Measurements from ENCODE around the gene TGFB2. TPM values are rescaled to one million over a fixed set of nuclear protein-coding genes. Genes with fewer than 3 reads are reported as not detected.

The TGFB2 gene
- total RNA-seq, 1 experiment from 2014 or later, result not detected

DNA sequence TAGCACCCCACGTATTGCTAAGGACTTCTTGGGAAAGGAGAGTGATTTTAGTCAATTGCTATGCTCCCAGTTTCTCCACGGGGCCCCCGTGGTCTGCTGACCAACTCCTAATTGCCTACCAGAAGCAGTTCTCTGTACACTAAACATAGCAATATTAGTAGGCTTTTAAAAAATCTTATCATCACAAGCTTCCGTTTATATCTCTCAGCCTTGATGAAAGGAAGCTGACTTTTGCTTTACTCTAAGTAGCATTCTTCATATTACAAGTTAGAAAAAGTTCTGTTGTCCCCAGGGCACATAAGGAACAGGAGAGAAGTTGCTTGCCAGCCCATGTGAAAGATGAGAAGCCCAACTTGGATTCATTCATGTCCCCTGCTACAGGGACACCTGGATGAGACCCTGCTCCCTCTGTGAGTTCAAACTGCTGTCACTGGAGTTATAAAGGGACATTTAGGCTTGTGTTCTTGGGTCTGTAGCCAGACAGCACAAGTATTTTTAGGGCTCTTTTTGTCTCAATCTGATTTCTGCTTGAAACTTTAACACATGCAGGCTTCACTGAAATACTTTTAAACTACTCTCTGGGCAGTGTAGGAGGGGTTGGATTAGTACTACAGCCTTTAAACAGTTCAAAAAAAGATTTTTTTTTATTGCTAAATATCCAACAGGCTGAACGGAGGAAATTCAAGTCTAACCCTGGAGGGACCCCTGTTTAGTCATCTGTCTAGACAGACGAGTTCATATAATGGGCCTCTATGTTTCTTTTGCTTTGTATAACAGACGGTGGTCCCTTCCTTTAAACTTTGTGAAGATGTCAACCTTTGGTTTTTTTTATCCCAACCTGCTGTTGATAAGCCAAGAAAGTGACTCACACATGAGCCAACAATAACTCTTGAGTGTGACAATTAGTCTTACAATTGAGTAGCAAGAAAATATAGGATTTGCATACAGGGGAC is 29.5 kb downstream of the TGFB2 start:
- Histone ChIP-seq H3K27me3 (ENCODE audit: insufficient read depth, low read length) (no peaks in the 10 kb centered on the region), H4K20me1 (ENCODE audit: control insufficient read depth, insufficient read depth, insufficient read length) (no peaks in the 10 kb centered on the region), H3K9ac (ENCODE audit: extremely low read depth, insufficient read length, low read length) (no peak overlapping the region), H3K27ac (ENCODE audit: insufficient read length, low read depth, low read length) (no peak overlapping the region), H3K18ac (ENCODE audit: insufficient read length, low read depth, low read length) (no peak overlapping the region), H2AFZ (ENCODE audit: low read length) (no peak overlapping the region), H2BK5ac (ENCODE audit: insufficient read length, low read length) (no peak overlapping the region), H3K23me2 (ENCODE audit: insufficient read length, low read depth, low read length, poor library complexity, severe bottlenecking) (no peaks in the 10 kb centered on the region), H3T11ph (ENCODE audit: low read length) (no peak overlapping the region), H2BK120ac (ENCODE audit: low read depth, low read length, poor library complexity, severe bottlenecking) (no peak overlapping the region), H2BK15ac (ENCODE audit: low read depth, low read length) (no peak overlapping the region), H3K79me2 (ENCODE audit: insufficient read depth, low read length) (no peaks in the 10 kb centered on the region), H2AK5ac (ENCODE audit: insufficient read length, low read length) (no peak overlapping the region), H3K4me1 (ENCODE audit: insufficient read depth, low read length) (no peaks in the 10 kb centered on the region), H3K4ac (ENCODE audit: low read depth, low read length) (no peak overlapping the region), H4K91ac (ENCODE audit: insufficient read length, low read depth, low read length) (no peak overlapping the region), H3K56ac (ENCODE audit: insufficient read length, low read depth, low read length) (no peak overlapping the region), H2BK20ac (ENCODE audit: low read depth, low read length, poor library complexity, severe bottlenecking) (no peak overlapping the region), H3K79me1 (ENCODE audit: insufficient read depth, low read depth, low read length, poor library complexity, severe bottlenecking) (no peaks in the 10 kb centered on the region), H3K23ac (ENCODE audit: insufficient read length, low read depth, low read length) (no peak overlapping the region), H3K9me3 (ENCODE audit: control insufficient read depth, low read depth, low read length) (no peaks in the 10 kb centered on the region), H4K8ac (replicated peaks; ENCODE audit: insufficient read length, low read depth, low read length) (no peak overlapping the region), H2BK12ac (ENCODE audit: insufficient read length, low read depth, low read length) (no peak overlapping the region), H3K14ac (ENCODE audit: insufficient read depth, low read length) (no peak overlapping the region), H4K5ac (ENCODE audit: insufficient read length, low read depth, low read length) (no peak overlapping the region), H3K4me2 (ENCODE audit: insufficient read depth, insufficient read length, low read length) (no peak overlapping the region)
- DNase-seq, result no peak
- Mint-ChIP-seq H3K36me3 (ENCODE audit: insufficient read depth in 1 of 3, low read depth in 3 of 3) (no peaks in the 10 kb centered on the region), H3K4me1 (no peaks in the 10 kb centered on the region; a peak in 1 of 4 replicates), H3K4me3 (no peak overlapping the region), H3K27me3 (ENCODE audit: low read depth) (no peaks in the 10 kb centered on the region), H3K9me3 (no peaks in the 10 kb centered on the region), H3K27ac (no peak overlapping the region; a peak in 1 of 7 replicates)
- TF ChIP-seq, protein P1, sequence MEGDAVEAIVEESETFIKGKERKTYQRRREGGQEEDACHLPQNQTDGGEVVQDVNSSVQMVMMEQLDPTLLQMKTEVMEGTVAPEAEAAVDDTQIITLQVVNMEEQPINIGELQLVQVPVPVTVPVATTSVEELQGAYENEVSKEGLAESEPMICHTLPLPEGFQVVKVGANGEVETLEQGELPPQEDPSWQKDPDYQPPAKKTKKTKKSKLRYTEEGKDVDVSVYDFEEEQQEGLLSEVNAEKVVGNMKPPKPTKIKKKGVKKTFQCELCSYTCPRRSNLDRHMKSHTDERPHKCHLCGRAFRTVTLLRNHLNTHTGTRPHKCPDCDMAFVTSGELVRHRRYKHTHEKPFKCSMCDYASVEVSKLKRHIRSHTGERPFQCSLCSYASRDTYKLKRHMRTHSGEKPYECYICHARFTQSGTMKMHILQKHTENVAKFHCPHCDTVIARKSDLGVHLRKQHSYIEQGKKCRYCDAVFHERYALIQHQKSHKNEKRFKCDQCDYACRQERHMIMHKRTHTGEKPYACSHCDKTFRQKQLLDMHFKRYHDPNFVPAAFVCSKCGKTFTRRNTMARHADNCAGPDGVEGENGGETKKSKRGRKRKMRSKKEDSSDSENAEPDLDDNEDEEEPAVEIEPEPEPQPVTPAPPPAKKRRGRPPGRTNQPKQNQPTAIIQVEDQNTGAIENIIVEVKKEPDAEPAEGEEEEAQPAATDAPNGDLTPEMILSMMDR (conservative IDR thresholded peaks at IDR 0.05), result no peak
- no CpG with 5 or more reads among the region's 7 CpGs for WGBS (ENCODE audit: extremely low coverage, insufficient read length, low lambda C conversion rate)
